ENCODE measurements around the gene GAS2L2.

Gene GAS2L2

GRCh38 chr17:35694906-35695305 is 58.1 kb downstream of the GAS2L2 start:
- no peak for DNase-seq (ENCODE audit: low spot score)

Data from CD4-positive, alpha-beta T cell treated with Interleukin-15 for 4 hours (primary cell).